ENCODE results near the gene FOXP2.

FOXP2 gene

GRCh38 chr7:114504586-114504985 lies 90.0 kb downstream of the FOXP2 start:
- TF ChIP-seq ZFP3 (CRISPR knock-in tag; IDR thresholded peaks at IDR 0.05), result no peak
- TF ChIP-seq TSHZ2 (CRISPR knock-in tag; IDR thresholded peaks at IDR 0.05), result no peak
- no peak for TF ChIP-seq ISL1 (CRISPR knock-in tag; IDR thresholded peaks at IDR 0.05)
- TF ChIP-seq GLIS3 (CRISPR knock-in tag; IDR thresholded peaks at IDR 0.05), result no peak
- TF ChIP-seq POU6F1 (CRISPR knock-in tag; IDR thresholded peaks at IDR 0.05; ENCODE audit: borderline replicate concordance, low read depth), result no peak
- no peak for TF ChIP-seq ZNF70 (CRISPR knock-in tag; IDR thresholded peaks at IDR 0.05)
- TF ChIP-seq OSR1 (CRISPR knock-in tag; IDR thresholded peaks at IDR 0.05), result no peak
- no peak for TF ChIP-seq CREB5 (CRISPR knock-in tag; IDR thresholded peaks at IDR 0.05; ENCODE audit: low read depth)
- no peak for ATAC-seq

GRCh38 chr7:114507381-114507780 lies 92.8 kb downstream of the FOXP2 start:
- no peak for ATAC-seq
- TF ChIP-seq ZFP3 (CRISPR knock-in tag; IDR thresholded peaks at IDR 0.05), result no peak
- TF ChIP-seq RARB (CRISPR knock-in tag; IDR thresholded peaks at IDR 0.05), result no peak
- TF ChIP-seq ZNF8 (CRISPR knock-in tag; IDR thresholded peaks at IDR 0.05), result no peak
- TF ChIP-seq BACH2 (CRISPR knock-in tag; IDR thresholded peaks at IDR 0.05; ENCODE audit: borderline replicate concordance), result no peak
- TF ChIP-seq CSRNP3 (CRISPR knock-in tag; IDR thresholded peaks at IDR 0.05), result no peak
- no peak for TF ChIP-seq OSR1 (CRISPR knock-in tag; IDR thresholded peaks at IDR 0.05)
- TF ChIP-seq ESRRG (CRISPR knock-in tag; IDR thresholded peaks at IDR 0.05), result no peak
- TF ChIP-seq CSDC2 (CRISPR knock-in tag; IDR thresholded peaks at IDR 0.05), result no peak
- no peak for TF ChIP-seq ARNTL (CRISPR knock-in tag; IDR thresholded peaks at IDR 0.05; ENCODE audit: borderline replicate concordance, low read depth)
- no peak for TF ChIP-seq PPARA (CRISPR knock-in tag; IDR thresholded peaks at IDR 0.05; ENCODE audit: borderline replicate concordance)
- no peak for TF ChIP-seq SNAI2 (CRISPR knock-in tag; IDR thresholded peaks at IDR 0.05)
- TF ChIP-seq TOX (CRISPR knock-in tag; IDR thresholded peaks at IDR 0.05; ENCODE audit: borderline replicate concordance), result no peak
- TF ChIP-seq TCF4 (CRISPR knock-in tag; IDR thresholded peaks at IDR 0.05; ENCODE audit: borderline replicate concordance), result no peak
- TF ChIP-seq POU6F1 (CRISPR knock-in tag; IDR thresholded peaks at IDR 0.05; ENCODE audit: borderline replicate concordance, low read depth), result no peak
- TF ChIP-seq GLIS3 (CRISPR knock-in tag; IDR thresholded peaks at IDR 0.05), result no peak
- no peak for TF ChIP-seq ZFP30 (CRISPR knock-in tag; IDR thresholded peaks at IDR 0.05)
- no peak for TF ChIP-seq ZNF70 (CRISPR knock-in tag; IDR thresholded peaks at IDR 0.05)
- TF ChIP-seq CREB5 (CRISPR knock-in tag; IDR thresholded peaks at IDR 0.05; ENCODE audit: low read depth), result no peak
- TF ChIP-seq TSHZ2 (CRISPR knock-in tag; IDR thresholded peaks at IDR 0.05), result no peak
- TF ChIP-seq PATZ1 (CRISPR knock-in tag; IDR thresholded peaks at IDR 0.05; ENCODE audit: borderline replicate concordance), result no peak
